Measurements from ENCODE around the gene NFKB2.
A peak's percentile ranks its signal among the peaks of the same experiment; 100 is the strongest.

NFKB2 gene

GRCh38 chr10:102424145-102424544 lies 28.6 kb downstream of the NFKB2 start:
- H3K4me3 ChIP-seq (ENCODE audit: low read depth, low read length) = no peak overlapping the region
- TF ChIP-seq, protein P1, sequence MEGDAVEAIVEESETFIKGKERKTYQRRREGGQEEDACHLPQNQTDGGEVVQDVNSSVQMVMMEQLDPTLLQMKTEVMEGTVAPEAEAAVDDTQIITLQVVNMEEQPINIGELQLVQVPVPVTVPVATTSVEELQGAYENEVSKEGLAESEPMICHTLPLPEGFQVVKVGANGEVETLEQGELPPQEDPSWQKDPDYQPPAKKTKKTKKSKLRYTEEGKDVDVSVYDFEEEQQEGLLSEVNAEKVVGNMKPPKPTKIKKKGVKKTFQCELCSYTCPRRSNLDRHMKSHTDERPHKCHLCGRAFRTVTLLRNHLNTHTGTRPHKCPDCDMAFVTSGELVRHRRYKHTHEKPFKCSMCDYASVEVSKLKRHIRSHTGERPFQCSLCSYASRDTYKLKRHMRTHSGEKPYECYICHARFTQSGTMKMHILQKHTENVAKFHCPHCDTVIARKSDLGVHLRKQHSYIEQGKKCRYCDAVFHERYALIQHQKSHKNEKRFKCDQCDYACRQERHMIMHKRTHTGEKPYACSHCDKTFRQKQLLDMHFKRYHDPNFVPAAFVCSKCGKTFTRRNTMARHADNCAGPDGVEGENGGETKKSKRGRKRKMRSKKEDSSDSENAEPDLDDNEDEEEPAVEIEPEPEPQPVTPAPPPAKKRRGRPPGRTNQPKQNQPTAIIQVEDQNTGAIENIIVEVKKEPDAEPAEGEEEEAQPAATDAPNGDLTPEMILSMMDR (IDR thresholded peaks at IDR 0.05; ENCODE audit: low read depth, low read length) = no peak

DNA sequence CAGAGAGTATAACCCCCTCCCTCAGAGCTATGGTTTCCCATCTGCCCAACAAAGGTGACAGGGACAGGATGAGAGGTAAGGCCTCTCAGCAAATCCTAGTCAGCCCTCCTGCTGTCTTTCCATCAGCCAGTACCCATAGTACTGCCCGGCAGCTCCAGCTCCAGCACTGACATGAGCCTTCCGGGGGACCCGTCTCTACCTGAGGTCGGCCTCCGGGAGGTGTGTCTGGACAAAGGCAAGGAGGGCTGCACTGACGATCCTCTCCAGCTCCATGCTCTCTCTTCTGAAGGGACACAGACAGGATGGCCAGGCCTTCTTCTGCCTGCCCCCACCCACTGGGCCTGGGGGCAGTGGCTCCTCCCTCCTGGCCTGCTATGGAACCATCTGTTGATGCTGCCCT lies 29.4 kb downstream of the NFKB2 start:
- H3K4me3 ChIP-seq (ENCODE audit: low read depth, low read length) = no peak overlapping the region
- TF ChIP-seq, protein P1 (IDR thresholded peaks at IDR 0.05; ENCODE audit: low read depth, low read length) = no peak

DNA sequence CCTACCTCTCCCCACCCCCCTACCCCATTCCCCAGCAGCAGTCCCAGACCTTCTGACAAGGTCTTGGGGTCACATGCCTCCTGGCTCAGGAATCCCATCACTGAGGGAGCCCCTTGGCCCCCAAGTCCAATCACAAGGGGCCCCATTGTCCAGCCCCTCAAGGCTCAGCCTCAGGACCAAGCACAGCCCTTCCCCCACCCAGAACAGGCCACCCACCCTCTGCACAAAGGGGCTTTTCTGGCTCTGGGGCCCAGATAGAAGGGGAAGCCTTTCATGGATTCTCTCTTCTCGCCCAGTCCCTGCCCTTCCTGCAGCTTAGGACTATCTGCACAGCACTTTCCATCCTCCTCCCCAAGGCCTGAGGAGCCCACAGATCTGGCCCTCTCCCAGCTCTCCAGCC lies 29.9 kb downstream of the NFKB2 start:
- no peak overlapping the region for H3K4me3 ChIP-seq (ENCODE audit: low read depth, low read length)
- TF ChIP-seq, protein P1 (IDR thresholded peaks at IDR 0.05; ENCODE audit: low read depth, low read length) = no peak

- H3K4me3 ChIP-seq (ENCODE audit: low read depth, low read length) = no peak overlapping the region
- TF ChIP-seq, protein P1 (IDR thresholded peaks at IDR 0.05; ENCODE audit: low read depth, low read length) = no peak
Observed at GRCh38 chr10:102426803-102427287, 31.3 kb downstream of the NFKB2 start.

DNA sequence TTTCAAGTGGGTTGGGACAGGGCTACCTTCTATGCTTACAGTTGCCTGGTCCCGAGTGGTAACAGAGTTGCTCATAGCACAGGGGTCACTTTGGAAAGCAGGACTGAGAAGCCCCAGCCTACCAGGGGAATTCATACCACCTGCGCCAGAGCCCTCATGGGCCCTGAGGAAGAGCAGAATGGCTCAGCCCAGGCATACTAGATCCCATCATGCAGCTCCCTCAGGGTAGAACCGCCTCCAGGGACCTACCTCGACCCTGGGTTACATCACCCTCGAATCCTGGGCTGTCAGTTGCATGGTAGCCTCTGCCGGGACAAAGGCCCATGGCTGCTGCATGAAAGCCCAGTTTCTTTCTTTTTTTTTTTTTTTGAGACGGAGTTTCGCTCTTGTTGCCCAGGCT lies 34.0 kb downstream of the NFKB2 start:
- no peak overlapping the region for H3K4me3 ChIP-seq (ENCODE audit: low read depth, low read length)
- TF ChIP-seq, protein P1 (IDR thresholded peaks at IDR 0.05; ENCODE audit: low read depth, low read length) = no peak

DNA sequence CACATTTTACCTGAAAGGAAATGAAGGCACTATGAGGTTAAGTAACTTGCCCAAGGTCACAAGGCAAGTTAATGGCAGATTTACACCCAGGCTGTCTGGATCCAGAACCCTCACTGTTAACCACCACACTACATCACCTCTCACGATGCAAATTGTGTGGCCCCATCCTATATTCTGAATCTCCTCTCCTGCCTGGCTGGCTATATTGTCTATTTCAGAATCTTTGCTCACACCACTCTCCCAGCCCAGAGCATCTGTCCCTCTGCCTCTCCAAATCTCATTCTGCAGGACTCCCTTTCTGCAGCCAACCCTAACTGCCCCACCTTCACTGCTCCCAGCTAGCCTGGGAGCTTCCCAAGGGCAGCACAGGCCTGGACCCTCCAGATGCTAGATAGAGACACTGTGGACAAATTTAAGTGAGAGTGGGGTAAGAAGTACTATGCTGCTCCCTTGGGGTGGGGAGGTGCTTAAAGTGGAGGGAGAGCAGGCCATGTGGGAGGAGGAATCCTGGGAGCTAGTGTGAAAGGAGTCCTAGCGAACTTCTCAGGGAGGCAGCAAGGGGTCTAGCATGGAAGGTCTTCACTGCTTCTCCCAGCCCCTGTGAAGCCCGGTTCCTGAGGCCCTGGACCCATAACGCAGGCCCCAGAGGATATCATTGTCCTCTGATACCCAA lies 36.1 kb downstream of the NFKB2 start:
- TF ChIP-seq, protein P1 (IDR thresholded peaks at IDR 0.05; ENCODE audit: low read depth, low read length) = no peak

GRCh38 chr10:102432162-102432950 lies 36.9 kb downstream of the NFKB2 start, which contains the start of gene CUEDC2:
Gene CUEDC2 (minus strand): TSS chr10:102432574. CDS start chr10:102425188, 7,386 bp downstream.
- peak within 1 kb of the TSS; percentile 75 for H3K4me3 ChIP-seq (ENCODE audit: low read depth, low read length)
- TF ChIP-seq, protein P1 (IDR thresholded peaks at IDR 0.05; ENCODE audit: low read depth, low read length) = no peak

More for the DNA sequence above, 36.1 kb downstream of the NFKB2 start:
- peak overlapping the region; percentile 75 for H3K4me3 ChIP-seq (ENCODE audit: low read depth, low read length)

Measured in WI38 (cell line).